Measurements from ENCODE around the gene CAST. TPM values are rescaled to one million over a fixed set of nuclear protein-coding genes. Genes with fewer than 3 reads are reported as not detected.

The CAST gene
- total RNA-seq, 1 donor from 2014 or later = 272 TPM

- Histone ChIP-seq H3K36me3 (no peaks in the 10 kb centered on the region), H3K4me3 (no peak overlapping the region)
- intact Hi-C loops (cut with DNase I) = no loop called here
Observed at GRCh38 chr5:96619946-96620345, 42.2 kb upstream of the CAST start.

GRCh38 chr5:96624596-96624995, 37.6 kb upstream of the CAST start:
- H3K4me1 ChIP-seq = no peaks in the 10 kb centered on the region
- TF ChIP-seq, protein P1, sequence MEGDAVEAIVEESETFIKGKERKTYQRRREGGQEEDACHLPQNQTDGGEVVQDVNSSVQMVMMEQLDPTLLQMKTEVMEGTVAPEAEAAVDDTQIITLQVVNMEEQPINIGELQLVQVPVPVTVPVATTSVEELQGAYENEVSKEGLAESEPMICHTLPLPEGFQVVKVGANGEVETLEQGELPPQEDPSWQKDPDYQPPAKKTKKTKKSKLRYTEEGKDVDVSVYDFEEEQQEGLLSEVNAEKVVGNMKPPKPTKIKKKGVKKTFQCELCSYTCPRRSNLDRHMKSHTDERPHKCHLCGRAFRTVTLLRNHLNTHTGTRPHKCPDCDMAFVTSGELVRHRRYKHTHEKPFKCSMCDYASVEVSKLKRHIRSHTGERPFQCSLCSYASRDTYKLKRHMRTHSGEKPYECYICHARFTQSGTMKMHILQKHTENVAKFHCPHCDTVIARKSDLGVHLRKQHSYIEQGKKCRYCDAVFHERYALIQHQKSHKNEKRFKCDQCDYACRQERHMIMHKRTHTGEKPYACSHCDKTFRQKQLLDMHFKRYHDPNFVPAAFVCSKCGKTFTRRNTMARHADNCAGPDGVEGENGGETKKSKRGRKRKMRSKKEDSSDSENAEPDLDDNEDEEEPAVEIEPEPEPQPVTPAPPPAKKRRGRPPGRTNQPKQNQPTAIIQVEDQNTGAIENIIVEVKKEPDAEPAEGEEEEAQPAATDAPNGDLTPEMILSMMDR (IDR thresholded peaks at IDR 0.05) = no peak
- no peaks in the 10 kb centered on the region for H3K36me3 ChIP-seq
- DNase-seq (no peak), ATAC-seq (no peak)
- intact Hi-C loops (cut with DNase I) = no loop called here
- H3K27ac ChIP-seq = no peak overlapping the region
- H3K4me3 ChIP-seq = no peak overlapping the region
- H3K27me3 ChIP-seq (ENCODE audit: low read depth) = no peaks in the 10 kb centered on the region
- H3K9me3 ChIP-seq = no peaks in the 10 kb centered on the region

More at GRCh38 chr5:96619946-96620345, 42.2 kb upstream of the CAST start:
- no peak for DNase-seq
- TF ChIP-seq, protein P1 (IDR thresholded peaks at IDR 0.05) = no peak
- Histone ChIP-seq H3K9me3 (no peaks in the 10 kb centered on the region), H3K27ac (no peak overlapping the region), H3K4me1 (peaks cover 4% of the 10 kb centered on the region), H3K27me3 (ENCODE audit: low read depth) (no peaks in the 10 kb centered on the region)
- ATAC-seq = no peak

DNA sequence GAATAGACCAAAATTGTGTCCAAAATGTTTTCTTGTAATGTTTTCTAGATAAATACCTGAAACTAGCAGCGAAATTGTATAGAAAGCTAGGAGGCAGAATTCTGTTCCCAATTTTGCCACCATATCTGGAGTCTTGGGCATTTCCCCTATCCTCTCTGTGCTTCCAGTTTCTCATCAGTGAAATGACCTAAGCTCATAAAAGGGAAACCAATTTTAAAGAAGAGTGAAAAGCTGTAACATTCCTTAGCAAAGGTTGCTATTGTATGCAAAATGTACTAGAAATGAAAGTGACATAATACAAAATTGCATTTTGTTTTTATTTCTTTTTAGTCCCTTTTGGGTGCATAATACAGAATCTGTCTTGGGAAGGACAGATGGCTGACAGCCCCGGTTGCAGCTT, 36.8 kb upstream of the CAST start:
- no peak overlapping the region for H3K4me3 ChIP-seq
- no peaks in the 10 kb centered on the region for H3K9me3 ChIP-seq
- TF ChIP-seq, protein P1 (IDR thresholded peaks at IDR 0.05) = no peak
- no peaks in the 10 kb centered on the region for H3K36me3 ChIP-seq
- H3K27ac ChIP-seq = no peak overlapping the region
- DNase-seq (no peak), ATAC-seq (no peak)
- H3K4me1 ChIP-seq = no peaks in the 10 kb centered on the region
- no peaks in the 10 kb centered on the region for H3K27me3 ChIP-seq (ENCODE audit: low read depth)
- intact Hi-C loops (cut with DNase I) = no loop called here

DNA sequence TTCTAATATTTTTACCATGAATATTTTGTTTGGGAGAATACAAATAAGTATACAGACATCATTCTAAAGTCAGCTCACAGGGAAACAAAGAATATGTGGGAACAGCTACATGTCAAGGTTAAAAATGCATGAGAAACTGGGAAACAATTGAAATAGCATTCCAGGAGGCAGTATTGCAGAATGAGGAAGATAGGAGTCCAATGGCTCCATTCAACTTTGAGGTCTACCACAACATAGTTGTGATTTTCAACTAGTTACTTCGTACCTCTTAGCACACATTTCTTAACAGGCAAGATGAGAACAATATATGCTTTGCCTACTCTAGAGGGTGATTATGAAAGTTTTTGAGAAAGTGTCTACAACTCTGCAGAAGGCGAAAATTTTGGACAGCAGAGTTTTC, 35.2 kb upstream of the CAST start:
- Histone ChIP-seq H3K4me1 (no peaks in the 10 kb centered on the region), H3K36me3 (no peaks in the 10 kb centered on the region), H3K9me3 (no peaks in the 10 kb centered on the region), H3K27me3 (ENCODE audit: low read depth) (no peaks in the 10 kb centered on the region), H3K27ac (peak overlapping the region; percentile 14), H3K4me3 (no peak overlapping the region)
- intact Hi-C loops (cut with DNase I) = no loop called here
- TF ChIP-seq, protein P1 (IDR thresholded peaks at IDR 0.05) = no peak
- no peak for DNase-seq
- peak in 1 of 2 donors; percentile 34 for ATAC-seq

- intact Hi-C loops (cut with DNase I) = no loop called here
- peak overlapping the region; percentile 14 for H3K27ac ChIP-seq
- no peaks in the 10 kb centered on the region for H3K4me1 ChIP-seq
- TF ChIP-seq, protein P1 (IDR thresholded peaks at IDR 0.05) = no peak
- H3K9me3 ChIP-seq = no peaks in the 10 kb centered on the region
- no peak for DNase-seq
- ATAC-seq = peak; percentile 55 to 83
- H3K4me3 ChIP-seq = no peak overlapping the region
- H3K36me3 ChIP-seq = no peaks in the 10 kb centered on the region
- no peaks in the 10 kb centered on the region for H3K27me3 ChIP-seq (ENCODE audit: low read depth)
Observed at GRCh38 chr5:96627792-96628398, 34.3 kb upstream of the CAST start.
